Esophagus muscularis mucosa (tissue), 4 donors: Measurements from ENCODE around the gene ASAP2. TPM values are rescaled to one million over a fixed set of nuclear protein-coding genes. Genes with fewer than 3 reads are reported as not detected.
"Not testable (repeated sequence)": the region's sequence is repeated elsewhere in the genome, so short reads cannot be mapped to it uniquely, and the experiment has no call there.

Experiments
- DNase-seq: peaks from one replicate; pipeline ENCODE4 v3.0.0-alpha.2; 2017; ENCODE audit errors: extremely low spot score
- H3K27ac ChIP-seq, 4 donors: fragments of 200-600 bp; sonication (generic); replicated peaks in 1 of 4; 1 replicate in 3 of 4; 2 replicates in 1 of 4; pipeline ENCODE4 v1.5.1; 2016 to 2019; ENCODE audit warnings: mild to moderate bottlenecking in 1 of 4
- H3K27me3 ChIP-seq, 4 donors: fragments of 200-600 bp; sonication (generic); one replicate each; pipeline versions ENCODE4 v1.5.1 to v1.6.0; 2016 to 2019
- H3K36me3 ChIP-seq, 4 donors: fragments of 200-600 bp; sonication (generic); one replicate each; pipeline ENCODE4 v1.5.1; 2016 to 2019
- H3K4me1 ChIP-seq, 4 donors: fragments of 200-600 bp; sonication (generic); one replicate each; pipeline ENCODE4 v1.5.1; 2016 to 2019
- H3K4me3 ChIP-seq, 4 donors: fragments of 200-600 bp; sonication (generic); 1 replicate in 2 of 4; 2 replicates in 2 of 4; pipeline ENCODE4 v1.5.1; 2016 to 2019; ENCODE audit warnings: mild to moderate bottlenecking in 4 of 4, moderate library complexity in 1 of 4
- H3K9me3 ChIP-seq, 4 donors: fragments of 200-600 bp; sonication (generic); 1 replicate in 3 of 4; 2 replicates in 1 of 4; pipeline ENCODE4 v1.5.1; 2016 to 2019
- CTCF ChIP-seq, 3 experiments: fragments of 200-600 bp in 2 of 3; fragments of 450-650 bp in 1 of 3; sonication (generic) in 2 of 3; IDR thresholded peaks; one replicate each; pipeline ENCODE4 v1.5.1; 2017 to 2019; ENCODE audit warnings: antibody characterized with exemption in 3 of 3, mild to moderate bottlenecking in 2 of 3, moderate library complexity in 1 of 3
- EP300 ChIP-seq: sonication (generic); formaldehyde crosslinking; IDR thresholded peaks from one replicate; pipeline ENCODE4 v1.6.1; 2017; ENCODE audit warnings: antibody characterized with exemption
- POLR2A ChIP-seq: fragments of 450-650 bp; IDR thresholded peaks from one replicate; pipeline ENCODE4 v1.6.1; 2017; ENCODE audit warnings: antibody characterized with exemption, moderate library complexity, mild to moderate bottlenecking, low read depth
- POLR2AphosphoS5 ChIP-seq, 2 donors: sonication (generic); formaldehyde crosslinking; IDR thresholded peaks; one replicate each; pipeline ENCODE4 v1.6.1; 2017; ENCODE audit warnings: antibody characterized with exemption in 2 of 2
- WGBS: methylation state at CpG from one replicate; pipeline ENCODE4 v1.1.5; 2018; 5-methylcytosine and 5-hydroxymethylcytosine counted together
- intact Hi-C: fragments of 100-400 bp; cut with DNase I; formaldehyde crosslinking; loops from one replicate; pipeline ENCODE4 v1.15.1; 2023
- total RNA-seq, 4 donors: library from RNA; depleted of rRNA; stranded (reverse); fragments of >200 nt; gene quantifications; one replicate each; pipeline versions ENCODE4 v1.1.0 to v1.2.1, GENCODE V29; 2016

Gene ASAP2
- total RNA-seq, 4 donors from 2014 or later: 18.7 to 24.0 (median 21.3) TPM

GRCh38 chr2:9261231-9261883 lies 54.7 kb downstream of the ASAP2 start:
- no peak for TF ChIP-seq CTCF (IDR thresholded peaks at IDR 0.05)
- TF ChIP-seq POLR2AphosphoS5 (IDR thresholded peaks at IDR 0.05): no peak
- no peak for TF ChIP-seq POLR2A
- TF ChIP-seq EP300: no peak
- Histone ChIP-seq H3K27me3 (no peaks in the 10 kb centered on the region), H3K9me3 (no peaks in the 10 kb centered on the region), H3K4me3 (no peak overlapping the region), H3K4me1 (peaks cover 80 to 85% (median 84%) of the 10 kb centered on the region in 4 donors), H3K36me3 (no peaks in the 10 kb centered on the region), H3K27ac (peak overlapping the region; percentile 52 to 74 (median 62))
- intact Hi-C loops: no loop called here
- DNase-seq: no peak
- 62% methylated on average over 6 of the region's 6 CpGs for WGBS

- H3K36me3 ChIP-seq: no peaks in the 10 kb centered on the region
- 20% methylated on average over 1 of the region's 14 CpGs for WGBS
- peak overlapping the region; percentile 65 to 74 (median 70) for H3K27ac ChIP-seq
- H3K9me3 ChIP-seq: no peaks in the 10 kb centered on the region
- peaks cover 68 to 72% (median 71%) of the 10 kb centered on the region in 4 donors for H3K4me1 ChIP-seq
- H3K4me3 ChIP-seq: peak overlapping the region in 2 of 4 donors; percentile 1 to 13
- no peaks in the 10 kb centered on the region for H3K27me3 ChIP-seq
- DNase-seq: no peak
- intact Hi-C loops: no loop called here
- TF ChIP-seq EP300: no peak
Measured at GRCh38 chr2:9262671-9263171, 56.1 kb downstream of the ASAP2 start.

- Histone ChIP-seq H3K4me3 (peak overlapping the region in 2 of 4 donors; percentile 1 to 13), H3K9me3 (no peaks in the 10 kb centered on the region), H3K27ac (peak overlapping the region; percentile 65 to 74 (median 70)), H3K4me1 (peaks cover 61 to 66% (median 64%) of the 10 kb centered on the region in 4 donors), H3K36me3 (no peaks in the 10 kb centered on the region), H3K27me3 (no peaks in the 10 kb centered on the region)
- TF ChIP-seq POLR2A (no peak), POLR2AphosphoS5 (IDR thresholded peaks at IDR 0.05) (no peak), CTCF (IDR thresholded peaks at IDR 0.05) (no peak), EP300 (no peak)
- intact Hi-C loops: no loop called here
- WGBS: 40% methylated on average over 10 of the region's 14 CpGs
- DNase-seq: no peak
Measured at GRCh38 chr2:9263428-9263827, 56.8 kb downstream of the ASAP2 start.

GRCh38 chr2:9264301-9264700 lies 57.7 kb downstream of the ASAP2 start:
- no peak for DNase-seq
- H3K36me3 ChIP-seq: no peaks in the 10 kb centered on the region
- 78% methylated on average over 10 of the region's 10 CpGs for WGBS
- no peak overlapping the region for H3K4me3 ChIP-seq
- peaks cover 55 to 66% (median 58%) of the 10 kb centered on the region in 4 donors for H3K4me1 ChIP-seq
- H3K27ac ChIP-seq: peak overlapping the region in 3 of 4 donors; percentile 67 to 74 (median 72)
- H3K9me3 ChIP-seq: no peaks in the 10 kb centered on the region
- intact Hi-C loops: no loop called here
- H3K27me3 ChIP-seq: no peaks in the 10 kb centered on the region
- TF ChIP-seq EP300 (no peak), POLR2AphosphoS5 (IDR thresholded peaks at IDR 0.05) (no peak), CTCF (IDR thresholded peaks at IDR 0.05) (no peak), POLR2A (no peak)

- TF ChIP-seq CTCF (IDR thresholded peaks at IDR 0.05) (no peak), POLR2A (no peak), POLR2AphosphoS5 (IDR thresholded peaks at IDR 0.05) (no peak), EP300 (no peak)
- Histone ChIP-seq H3K4me3 (no peak overlapping the region), H3K27me3 (no peaks in the 10 kb centered on the region), H3K36me3 (no peaks in the 10 kb centered on the region), H3K27ac (no peak overlapping the region), H3K9me3 (no peaks in the 10 kb centered on the region), H3K4me1 (peaks cover 31 to 47% (median 34%) of the 10 kb centered on the region in 4 donors)
- DNase-seq: no peak
- intact Hi-C loops: no loop called here
- 76% methylated on average over 5 of the region's 5 CpGs for WGBS
Measured at GRCh38 chr2:9266711-9267110, 60.1 kb downstream of the ASAP2 start.

- H3K4me3 ChIP-seq, DNase-seq, H3K27me3 ChIP-seq, H3K27ac ChIP-seq, H3K36me3 ChIP-seq, H3K9me3 ChIP-seq, intact Hi-C loops: not testable (repeated sequence)
- peaks cover 25 to 41% (median 28%) of the 10 kb centered on the region in 4 donors for H3K4me1 ChIP-seq
- 100% methylated on average over 3 of the region's 3 CpGs for WGBS
Measured at GRCh38 chr2:9267286-9267685, 60.7 kb downstream of the ASAP2 start.
